CD4-positive, alpha-beta T cell treated with Interleukin-2 at 100 ng/mL for 4 hours (primary cell): ENCODE results near the gene TSPYL1.
"Not testable (repeated sequence)": the region's sequence is repeated elsewhere in the genome, so short reads cannot be mapped to it uniquely, and the experiment has no call there.

ENCODE experiments used
- DNase-seq: peaks from one replicate; pipeline ENCODE4 v3.0.0-alpha.2; 2020; ENCODE audit warnings: low spot score

Gene TSPYL1

GRCh38 chr6:116298273-116298672, 18.5 kb upstream of the TSPYL1 start:
- DNase-seq: no peak

- no peak for DNase-seq
Measured at GRCh38 chr6:116292553-116292952, 12.8 kb upstream of the TSPYL1 start.

DNA sequence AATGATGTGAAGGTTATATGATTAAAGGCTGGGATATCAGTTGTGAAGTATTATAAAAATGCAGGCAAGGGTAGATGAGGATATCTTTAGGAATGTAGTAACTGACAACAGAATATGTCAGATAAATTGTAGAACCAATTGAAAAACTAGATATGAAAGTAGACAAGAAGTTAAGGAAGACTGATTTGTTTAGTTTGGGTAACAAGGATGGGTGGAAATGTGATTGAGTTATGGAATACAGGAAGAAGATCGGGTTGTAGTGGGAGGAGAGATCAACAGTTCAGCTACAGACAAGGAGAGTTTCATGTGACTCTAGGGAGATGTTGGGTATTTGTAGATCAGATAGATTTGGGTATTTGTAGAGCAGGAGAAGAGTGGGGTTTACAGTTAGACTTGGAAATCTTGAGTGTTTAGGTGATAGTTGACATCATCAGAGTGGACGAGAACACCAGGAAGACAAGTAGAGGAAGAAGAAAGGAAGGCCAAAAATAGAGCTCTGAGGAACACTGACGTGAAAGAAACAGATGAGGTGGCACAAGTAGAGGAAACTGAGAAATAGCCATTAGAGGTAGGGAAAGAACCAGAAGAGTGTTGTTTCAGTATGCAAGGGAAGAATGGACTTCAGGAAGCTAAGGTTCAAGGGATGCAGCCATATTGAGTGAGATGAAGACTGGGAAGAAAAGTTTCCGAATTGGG, 12.1 kb upstream of the TSPYL1 start:
- DNase-seq: no peak

DNA sequence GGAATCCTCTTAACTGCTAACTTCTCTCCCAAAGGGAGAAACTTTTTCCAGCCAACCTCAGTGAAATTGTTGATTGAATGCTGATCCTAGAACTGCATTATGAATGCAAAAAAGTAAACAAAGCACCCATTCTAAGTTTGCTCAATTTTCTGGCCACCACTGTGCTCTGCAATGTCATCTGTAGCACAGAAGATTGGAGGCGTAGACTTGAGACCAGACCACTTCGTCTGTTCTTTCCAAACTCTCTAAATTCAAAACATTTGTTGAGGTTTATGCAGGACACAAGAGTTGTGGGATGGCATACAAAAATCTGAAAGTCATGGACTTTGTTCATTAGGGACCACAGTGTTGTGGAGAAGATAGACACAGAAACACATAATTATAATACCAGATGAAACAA, 11.1 kb upstream of the TSPYL1 start:
- no peak for DNase-seq

DNA sequence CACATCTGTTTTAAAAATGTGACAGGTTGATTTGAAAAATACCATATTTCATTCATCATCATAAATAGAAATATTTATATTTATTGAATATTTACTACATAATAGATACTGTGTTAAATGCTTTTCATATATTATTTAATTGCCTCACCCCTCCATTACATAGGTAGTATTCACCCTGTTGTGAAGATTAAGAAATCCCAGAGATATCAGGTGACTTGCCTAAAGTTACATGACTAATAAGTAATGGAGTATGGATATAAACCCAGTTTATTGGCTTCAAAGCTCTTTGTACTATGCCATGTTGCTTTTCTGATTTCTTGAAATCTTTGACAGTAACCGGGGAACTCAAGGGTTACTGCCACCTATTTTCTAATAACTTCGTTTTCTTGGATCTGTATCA, 10.1 kb upstream of the TSPYL1 start:
- DNase-seq: no peak

GRCh38 chr6:116287689-116288282, 8.1 kb upstream of the TSPYL1 start:
- peak; percentile 61 for DNase-seq

DNA sequence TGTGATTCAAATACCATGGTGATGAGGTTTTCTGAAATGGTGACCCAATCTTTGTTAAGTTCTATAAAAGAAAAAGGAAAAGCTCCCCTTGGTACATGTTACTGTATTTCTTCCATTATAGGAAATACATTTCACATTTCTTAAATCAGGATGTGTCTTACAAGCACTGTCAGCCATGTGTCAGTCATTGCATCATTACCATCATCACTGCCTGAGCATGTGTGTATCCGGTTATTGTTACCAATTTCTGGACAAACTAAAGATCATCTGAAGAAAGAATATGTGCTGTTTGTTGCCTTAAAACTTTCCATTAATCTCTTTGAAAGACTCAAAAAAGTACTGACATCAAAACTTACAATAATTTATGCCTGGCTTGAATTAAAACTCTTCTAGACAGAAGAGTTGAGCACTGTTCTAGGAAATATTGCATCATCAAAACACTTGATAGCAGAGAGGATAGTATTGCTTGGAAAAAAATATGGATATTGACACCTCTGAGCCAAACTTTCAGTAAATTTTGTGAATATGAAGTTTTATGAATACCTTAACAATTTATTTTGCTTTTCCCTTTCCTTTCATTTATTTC, 7.1 kb upstream of the TSPYL1 start:
- no peak for DNase-seq

DNA sequence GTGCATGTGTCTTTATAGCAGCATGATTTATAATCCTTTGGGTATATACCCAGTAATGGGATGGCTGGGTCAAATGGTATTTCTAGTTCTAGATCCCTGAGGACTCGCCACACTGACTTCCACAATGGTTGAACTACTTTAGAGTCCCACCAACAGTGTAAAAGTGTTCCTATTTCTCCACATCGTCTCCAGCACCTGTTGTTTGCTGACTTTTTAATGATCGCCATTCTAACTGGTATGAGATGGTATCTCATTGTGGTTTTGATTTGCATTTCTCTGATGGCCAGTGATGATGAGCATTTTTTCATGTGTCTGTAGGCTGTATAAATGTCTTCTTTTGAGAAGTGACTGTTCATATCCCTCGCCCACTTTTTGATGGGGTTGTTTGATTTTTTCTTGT, 5.3 kb upstream of the TSPYL1 start:
- DNase-seq: not testable (repeated sequence)

GRCh38 chr6:116283191-116283590, 3.5 kb upstream of the TSPYL1 start:
- DNase-seq: no peak

GRCh38 chr6:116282698-116283097, 3.0 kb upstream of the TSPYL1 start:
- no peak for DNase-seq

GRCh38 chr6:116280933-116281316, 1.2 kb upstream of the TSPYL1 start:
- no peak for DNase-seq

DNA sequence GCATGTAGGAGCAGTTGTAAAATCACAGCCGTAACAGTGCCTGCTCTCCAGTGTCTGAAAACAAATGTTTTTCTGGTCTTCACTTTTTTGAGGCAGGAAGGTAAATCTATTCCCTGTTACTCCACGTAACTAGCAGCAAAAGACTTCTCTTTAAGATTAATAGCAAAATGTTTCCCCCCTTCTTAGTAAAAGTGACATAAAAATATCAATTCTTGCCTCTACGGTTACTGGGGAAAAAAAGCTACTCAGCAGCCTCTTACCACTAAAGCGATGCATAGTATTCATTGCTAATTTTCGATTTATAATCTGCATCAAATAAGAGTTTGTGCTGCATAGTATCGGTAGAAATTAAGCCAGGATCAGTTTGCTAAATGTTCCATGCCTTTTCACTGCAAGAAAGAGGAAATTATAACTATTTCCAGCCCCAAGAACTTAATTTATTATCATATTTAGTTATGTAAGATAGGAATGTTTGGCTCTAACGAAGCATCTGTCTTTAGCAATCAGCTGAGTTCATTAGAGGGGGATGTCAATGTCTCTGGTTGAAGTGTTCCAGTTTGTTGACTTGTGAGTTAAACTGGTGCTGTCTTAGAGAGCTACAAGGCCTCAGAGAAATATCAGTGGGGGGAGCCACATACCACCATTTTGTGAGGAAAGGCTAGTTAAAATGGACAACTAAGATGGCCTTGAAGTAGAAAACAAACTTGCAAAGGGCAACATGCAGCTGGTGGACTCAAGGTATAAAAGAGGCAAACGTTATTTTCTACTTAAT, 617 bp upstream of the TSPYL1 start:
- DNase-seq: peak; percentile 13

GRCh38 chr6:116278854-116279231, 887 bp downstream of the TSPYL1 start:
- DNase-seq: peak; percentile 17

GRCh38 chr6:116278481-116278829, 1.3 kb downstream of the TSPYL1 start:
- no peak for DNase-seq

GRCh38 chr6:116277124-116277523, 2.6 kb downstream of the TSPYL1 start:
- DNase-seq: no peak

DNA sequence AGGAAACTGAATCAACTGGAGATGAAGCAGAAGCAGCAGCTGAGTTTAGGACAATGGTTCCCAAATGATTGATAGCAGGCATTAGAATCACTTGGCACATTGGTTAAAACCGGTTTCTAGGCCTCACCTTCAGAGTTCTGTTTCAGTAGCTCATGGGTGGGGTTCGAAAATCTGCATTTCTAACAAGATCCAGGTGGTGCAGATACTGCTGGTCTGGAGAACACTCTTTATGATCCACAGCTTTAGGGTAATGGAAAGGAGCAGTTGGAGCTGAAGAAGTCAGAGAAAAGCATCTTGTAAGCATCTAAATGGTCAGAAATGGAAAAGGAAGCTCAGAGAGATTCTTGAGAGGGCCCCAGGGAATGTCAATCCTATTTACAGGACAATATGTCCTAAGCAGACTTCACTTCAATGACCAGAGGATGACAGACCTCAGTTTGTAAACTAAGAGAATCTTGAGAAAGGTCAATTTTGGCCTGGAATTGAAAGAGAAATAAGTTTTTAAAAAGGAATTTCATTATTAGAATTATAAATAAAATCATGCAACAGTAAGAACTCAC, 8.5 kb downstream of the TSPYL1 start:
- DNase-seq: no peak

GRCh38 chr6:116268589-116269293, 11.0 kb downstream of the TSPYL1 start:
- peak; percentile 67 for DNase-seq

DNA sequence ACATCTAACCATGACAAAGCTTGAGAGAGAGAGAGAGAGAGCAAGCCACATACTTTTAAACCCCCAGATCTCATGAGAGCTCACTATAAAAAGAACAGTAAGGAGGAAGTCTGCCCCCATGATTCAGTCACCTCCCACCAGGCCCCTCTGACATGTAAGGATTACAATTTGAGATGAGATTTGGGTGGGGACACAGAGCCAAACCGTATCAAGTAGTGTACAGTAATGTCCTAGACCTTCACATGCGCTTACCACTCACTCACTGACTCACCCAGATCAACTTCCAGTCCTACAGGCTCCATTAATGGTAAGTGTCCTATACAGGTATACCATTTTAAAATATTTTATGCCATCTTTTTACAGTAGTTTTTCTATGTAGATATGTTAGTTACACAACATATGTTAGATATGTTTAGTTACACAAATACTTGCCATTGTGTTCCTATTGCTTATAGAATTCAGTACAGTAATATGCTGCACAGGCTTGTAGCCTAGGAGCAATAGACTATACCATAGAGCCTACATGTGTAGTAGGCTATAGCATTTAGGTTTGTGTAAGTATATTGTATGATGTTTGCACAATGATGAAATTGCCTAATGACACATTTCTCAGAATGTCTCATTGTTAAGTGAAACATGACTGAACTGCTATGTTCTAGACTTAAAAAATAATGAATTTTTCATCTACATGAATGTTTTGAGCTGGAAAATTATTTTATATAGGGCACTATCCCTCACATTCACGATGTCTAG, 11.7 kb downstream of the TSPYL1 start:
- DNase-seq: no peak

DNA sequence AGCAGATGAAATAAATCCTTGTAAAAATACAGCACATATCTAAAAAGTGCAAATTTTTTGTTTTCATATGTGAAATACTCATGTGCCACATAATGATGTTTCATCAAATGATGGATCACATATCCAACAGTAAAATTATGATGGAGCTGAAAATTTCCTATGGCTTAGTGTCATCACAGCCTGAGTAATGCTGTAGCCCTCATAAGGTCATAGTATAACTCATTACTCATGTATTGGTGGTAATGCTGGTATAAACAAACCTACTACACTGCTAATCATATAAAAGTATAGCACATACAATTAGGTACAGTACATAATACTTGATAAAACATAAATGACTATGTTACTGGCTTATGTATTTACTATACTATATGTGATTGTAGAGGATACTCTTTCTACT, 12.9 kb downstream of the TSPYL1 start:
- no peak for DNase-seq

DNA sequence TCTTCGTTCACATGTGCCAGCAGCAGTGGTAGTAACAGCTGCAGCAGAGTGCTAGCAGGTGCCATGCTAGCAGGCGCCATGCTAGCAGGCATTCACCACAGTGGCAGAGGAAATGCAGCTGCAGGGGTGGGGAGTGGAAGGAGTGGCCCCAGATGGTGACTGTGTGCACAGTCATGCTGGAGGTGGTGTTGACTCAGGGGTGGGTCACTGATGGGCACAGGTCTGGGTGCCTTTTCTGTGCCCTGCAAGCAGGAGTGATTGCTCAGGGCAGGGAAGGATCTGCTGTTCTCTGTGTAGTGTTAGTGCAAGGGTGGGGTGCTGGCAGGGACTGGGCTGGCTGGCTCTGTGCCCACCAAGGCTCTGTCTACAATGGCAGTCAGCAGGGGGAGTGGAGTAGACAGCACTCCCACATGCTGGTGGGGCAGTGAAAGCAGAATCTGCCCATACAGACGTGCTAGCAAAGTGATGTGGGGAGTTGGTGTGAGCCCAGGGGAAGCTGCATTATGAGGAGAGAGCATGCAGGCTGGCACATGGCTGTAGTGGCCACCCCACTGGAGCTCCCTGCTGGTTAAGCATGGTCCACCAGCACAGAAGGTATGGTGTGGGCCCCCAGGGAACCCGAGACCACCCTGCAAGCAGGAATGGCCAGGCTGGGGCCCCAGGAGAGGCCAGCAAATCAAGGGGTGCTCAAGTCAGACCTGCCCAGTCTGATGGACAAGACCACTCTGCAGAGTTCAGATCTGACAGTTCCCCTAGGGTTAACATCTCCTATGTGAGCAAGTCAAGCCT, 14.5 kb downstream of the TSPYL1 start:
- DNase-seq: no peak

GRCh38 chr6:116263353-116263752, 16.4 kb downstream of the TSPYL1 start:
- no peak for DNase-seq
